SHP77 treated with DMSO at 0.1 percent for 48 hours (cell line): ENCODE measurements around the gene FRK.

Source experiments
- DNase-seq: peaks from one replicate; lab custom pipeline; 2025; lab: John Stamatoyannopoulos, UW

Gene FRK

GRCh38 chr6:116034327-116034726, 26.4 kb downstream of the FRK start:
- no peak for DNase-seq

DNA sequence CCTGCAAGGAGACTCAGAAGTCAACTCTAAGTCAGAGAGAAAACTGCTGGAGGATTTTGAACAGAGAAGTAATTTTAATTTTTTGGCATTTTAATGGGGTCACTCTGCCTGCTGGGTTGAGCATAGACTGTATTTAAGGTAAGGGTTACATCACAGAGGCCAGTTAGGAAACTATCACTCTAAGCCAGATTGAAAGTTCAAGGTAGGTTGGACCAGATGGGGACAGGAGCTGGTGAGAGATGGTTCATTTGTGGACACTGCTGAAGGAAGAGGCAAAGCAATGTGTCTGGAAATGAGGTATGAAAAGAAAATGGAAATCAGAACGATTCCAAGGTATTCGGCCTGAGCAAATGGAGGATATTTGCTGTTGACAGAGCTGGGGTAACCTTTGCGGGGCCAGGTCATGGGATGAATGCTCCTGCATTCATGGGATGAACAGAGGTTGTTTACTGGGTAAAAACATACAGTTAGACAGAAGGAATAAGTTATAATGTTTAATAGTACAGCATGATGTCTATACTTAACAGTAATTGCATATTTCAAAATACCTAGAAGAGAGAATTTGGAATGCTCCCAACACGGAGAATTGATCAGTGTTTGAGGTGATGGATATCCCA, 26.9 kb downstream of the FRK start:
- DNase-seq, result no peak

GRCh38 chr6:116030770-116031169, 29.9 kb downstream of the FRK start:
- no peak for DNase-seq

DNA sequence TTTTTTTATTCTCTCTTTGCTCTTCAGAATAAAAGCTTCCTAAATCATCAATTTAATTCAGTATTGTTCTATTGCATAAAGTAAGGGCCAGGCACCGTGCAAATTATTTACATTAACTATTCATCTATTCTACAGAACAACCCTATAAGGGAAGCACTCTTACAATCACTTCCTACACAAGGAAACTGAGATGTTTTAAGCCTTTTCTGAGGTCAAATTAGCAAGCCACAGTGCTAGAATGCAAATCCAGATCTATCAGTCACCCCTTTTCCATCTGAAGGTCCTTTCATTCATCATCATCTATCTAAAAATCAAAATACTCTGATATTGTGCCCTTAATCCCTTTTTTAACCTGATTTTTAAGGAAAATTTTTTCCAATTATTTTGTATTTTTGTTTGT, 31.2 kb downstream of the FRK start:
- no peak for DNase-seq

GRCh38 chr6:116028233-116028632, 32.5 kb downstream of the FRK start:
- DNase-seq, result no peak

DNA sequence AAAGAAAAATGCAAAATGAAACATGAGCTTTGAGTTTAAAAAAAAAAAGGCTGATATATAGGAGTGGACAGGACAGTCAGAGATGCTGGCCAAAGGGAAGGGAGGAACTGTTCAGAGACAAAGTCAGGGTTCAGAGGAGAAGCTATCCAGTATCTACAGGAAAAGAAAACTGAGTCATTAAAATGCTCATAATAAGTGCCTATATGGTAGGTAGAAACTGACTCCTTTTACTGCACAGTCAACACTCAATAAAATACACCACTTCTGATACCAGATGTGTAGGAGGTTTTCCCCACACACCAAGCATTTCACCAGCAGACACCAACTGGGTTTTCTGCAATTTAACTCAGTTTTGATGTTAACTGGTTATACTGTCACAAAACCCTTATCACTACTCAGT, 32.9 kb downstream of the FRK start:
- DNase-seq, result no peak

DNA sequence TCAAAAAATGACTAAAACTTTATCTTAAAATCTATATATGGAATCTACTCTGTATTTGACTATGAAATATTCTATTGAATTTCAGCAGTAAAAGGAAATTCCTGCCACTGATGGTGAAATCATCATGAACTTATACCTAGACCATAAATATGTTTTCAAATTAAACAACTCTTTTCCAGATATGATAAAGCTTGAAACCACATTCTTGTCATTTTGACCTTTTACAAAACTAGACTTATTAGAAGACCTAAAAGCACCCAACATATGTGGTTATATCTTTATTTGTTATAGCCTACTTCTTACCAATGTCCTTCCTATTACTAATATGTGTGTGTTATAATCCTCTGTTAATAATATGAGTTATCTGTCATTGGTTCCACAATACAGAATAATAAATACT, 35.3 kb downstream of the FRK start:
- DNase-seq, result no peak

GRCh38 chr6:116022841-116023445, 37.7 kb downstream of the FRK start:
- no peak for DNase-seq

DNA sequence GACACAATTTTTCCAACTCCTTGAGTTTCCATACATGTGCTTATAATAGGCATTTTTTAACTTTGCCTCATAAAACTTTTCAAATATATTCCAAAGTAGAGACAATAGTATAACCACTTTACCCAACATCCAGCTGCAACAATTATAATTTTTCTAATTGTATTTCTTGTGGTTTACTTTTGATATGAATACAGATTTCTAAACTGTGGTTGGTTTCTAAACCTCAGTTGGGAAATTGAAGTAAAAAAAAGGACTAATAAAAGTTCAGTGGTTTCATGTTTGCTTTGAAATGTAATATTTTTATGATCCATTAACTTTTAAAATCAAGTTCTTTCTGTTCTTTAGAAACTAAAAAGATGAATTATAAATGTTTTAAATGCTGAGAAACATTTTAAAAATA, 40.0 kb downstream of the FRK start:
- DNase-seq, result no peak

- DNase-seq, result no peak
Measured at GRCh38 chr6:116019428-116019827, 41.3 kb downstream of the FRK start.

GRCh38 chr6:116018976-116019375, 41.7 kb downstream of the FRK start:
- DNase-seq, result no peak

DNA sequence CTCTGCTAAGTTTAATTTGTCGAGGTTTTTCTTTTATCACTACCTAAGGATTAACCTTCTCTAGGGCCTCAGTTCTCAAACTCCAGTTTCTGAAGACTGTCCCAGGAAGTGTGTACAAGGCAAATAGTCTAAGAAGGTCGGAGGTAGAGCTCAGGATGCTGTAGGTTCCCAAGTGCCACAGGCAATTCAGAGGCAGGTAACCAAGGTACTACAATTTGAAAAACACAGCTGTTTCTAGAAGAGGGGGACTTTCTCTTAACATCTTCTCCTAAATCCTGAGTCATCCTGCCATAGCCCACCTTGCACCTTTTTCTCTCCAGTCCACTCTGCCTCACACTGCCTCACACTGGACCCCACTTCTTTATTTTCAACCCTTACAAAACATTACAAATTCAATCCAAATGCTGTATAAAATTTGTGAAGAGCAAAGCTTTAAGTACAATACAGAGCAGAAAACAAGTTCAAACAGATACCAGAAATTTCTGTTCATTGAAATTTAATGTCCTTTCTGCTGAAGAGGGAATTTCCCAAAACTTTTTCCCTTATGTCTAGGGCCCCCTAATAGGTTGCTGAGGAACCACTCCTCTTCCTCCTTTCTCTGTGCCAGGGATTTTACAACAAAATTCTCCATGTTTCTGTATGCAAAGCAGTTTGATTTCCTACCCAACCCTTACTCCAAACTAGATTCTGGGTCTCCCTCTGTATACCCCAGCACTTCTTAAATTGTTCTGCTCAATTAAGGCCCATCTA, 43.0 kb downstream of the FRK start:
- DNase-seq, result no peak

GRCh38 chr6:116016846-116017545, 43.7 kb downstream of the FRK start:
- no peak for DNase-seq

GRCh38 chr6:116015983-116016382, 44.7 kb downstream of the FRK start:
- no peak for DNase-seq

DNA sequence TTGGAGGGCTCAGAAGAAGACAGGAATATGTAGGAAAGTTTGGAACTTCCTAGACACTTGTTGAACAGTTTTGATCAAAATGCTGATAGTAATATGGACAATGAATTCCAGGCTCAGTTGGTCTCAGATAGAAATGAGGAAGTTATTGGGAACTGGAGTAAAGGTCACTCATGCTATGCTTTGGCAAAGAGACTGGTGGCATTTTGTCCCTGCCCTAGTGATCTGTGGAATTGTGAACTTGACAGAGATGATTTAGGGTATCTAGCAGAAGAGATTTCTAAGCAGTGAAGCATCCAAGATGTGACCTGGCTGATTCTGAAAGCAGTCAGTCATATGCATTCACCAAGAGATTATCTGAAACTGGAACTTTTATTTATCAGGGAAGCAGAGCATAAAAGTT, 45.1 kb downstream of the FRK start:
- no peak for DNase-seq

GRCh38 chr6:116012951-116013350, 47.7 kb downstream of the FRK start:
- DNase-seq, result no peak

DNA sequence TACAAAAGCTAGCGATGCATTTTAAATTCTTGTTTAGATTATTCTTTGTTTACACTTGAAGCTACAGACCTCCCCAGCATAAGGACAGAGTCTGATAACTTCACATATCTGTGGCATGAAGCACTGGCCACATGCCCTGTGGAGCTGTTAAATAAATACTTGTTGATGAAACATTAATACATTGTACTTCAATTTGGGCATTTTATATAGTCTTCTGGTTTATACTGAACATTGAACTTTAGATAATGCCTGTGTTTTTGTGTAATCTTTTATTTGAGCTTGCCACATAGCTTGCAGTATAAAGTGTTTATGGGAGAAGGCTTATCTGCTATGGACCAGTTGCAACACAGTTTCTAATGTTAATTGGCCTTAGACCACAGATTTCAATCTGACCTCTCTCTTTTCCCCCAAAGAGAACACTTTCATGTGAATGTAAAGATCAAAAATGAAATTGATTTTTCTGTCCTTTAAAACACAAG, 48.2 kb downstream of the FRK start:
- no peak for DNase-seq

GRCh38 chr6:116011520-116011919, 49.2 kb downstream of the FRK start:
- no peak for DNase-seq

DNA sequence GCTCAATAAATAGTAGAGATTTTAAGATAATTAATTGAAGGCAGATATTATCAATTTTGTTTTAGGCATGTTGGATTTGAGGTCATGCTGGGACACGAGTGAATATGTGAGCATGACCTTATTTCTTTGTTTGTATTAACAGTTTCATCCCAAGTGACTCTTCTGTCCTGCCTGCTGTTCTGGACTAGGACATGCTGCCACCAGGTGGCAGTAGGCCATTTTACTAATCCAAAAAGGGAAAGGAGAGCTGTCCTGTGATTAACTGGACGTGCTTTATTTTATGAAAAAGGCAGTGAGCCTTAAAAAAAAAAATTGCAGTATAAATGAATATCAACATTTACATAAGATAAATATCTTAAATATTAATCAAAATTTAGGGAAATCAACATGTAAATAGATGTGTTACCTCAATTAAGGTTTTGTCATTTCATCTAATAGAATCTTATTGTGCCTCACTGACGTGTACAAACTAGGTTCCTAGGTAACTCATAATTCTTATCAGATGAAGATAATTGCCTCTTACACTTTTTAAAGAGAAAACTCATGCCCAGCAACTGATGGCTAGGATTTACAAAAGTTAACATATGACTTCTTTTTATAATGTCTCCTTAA, 49.8 kb downstream of the FRK start:
- DNase-seq, result peak; percentile 56

DNA sequence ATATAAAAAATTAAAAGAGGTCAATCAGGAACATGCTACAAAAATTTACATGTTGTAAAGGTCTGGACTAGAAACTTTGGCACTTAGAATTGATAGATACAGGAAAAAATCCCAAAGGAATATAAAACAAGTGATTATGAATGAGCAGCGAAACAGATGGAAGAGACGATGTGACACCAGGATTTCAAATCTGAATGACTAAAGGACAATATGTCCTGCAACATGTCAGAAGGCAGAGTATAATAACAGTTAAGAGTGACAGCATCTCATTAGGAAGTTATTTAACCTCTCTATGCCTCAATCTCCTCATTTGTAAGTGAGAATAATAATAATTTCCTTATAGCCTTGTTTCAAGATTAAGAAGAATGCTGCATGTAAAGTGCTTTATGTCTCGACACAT, 50.3 kb downstream of the FRK start:
- no peak for DNase-seq

DNA sequence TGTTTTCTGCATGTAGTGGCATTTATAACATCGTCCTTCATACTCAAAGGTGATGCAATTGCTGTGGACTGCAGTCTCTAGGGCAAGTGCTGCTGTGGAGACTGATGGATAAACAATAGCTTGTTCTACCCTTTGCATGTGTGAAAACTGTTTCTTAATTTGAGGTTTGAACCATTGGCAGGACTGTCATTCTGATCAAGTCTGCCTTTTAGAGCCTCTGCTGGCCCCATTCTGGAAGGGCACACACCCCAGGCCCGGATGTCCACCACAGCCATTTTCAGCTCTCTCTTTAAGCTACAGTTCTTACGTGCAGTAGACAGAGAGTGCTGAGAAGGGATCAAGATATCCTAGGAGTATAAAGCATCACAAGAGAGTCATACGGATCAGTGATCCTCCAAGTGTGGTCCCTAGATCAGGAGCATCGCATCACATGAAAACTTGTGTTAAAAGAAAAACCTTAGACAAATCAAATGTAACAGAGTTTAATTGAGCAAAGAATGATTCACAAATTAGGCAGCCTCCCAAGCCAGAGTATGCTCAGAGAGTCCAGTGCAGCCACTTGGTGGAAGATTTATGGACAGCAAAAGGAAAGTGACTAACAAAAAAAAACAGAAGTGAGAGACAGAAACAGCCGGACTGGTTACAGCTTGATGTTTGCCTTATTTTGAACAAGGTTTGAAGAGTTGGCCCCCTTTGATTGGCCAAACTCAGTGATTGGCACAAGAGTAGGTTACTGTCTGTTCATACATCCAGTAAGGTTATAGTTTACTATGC, 52.0 kb downstream of the FRK start:
- peak; percentile 73 for DNase-seq
